Parathyroid adenoma (tissue), 2 donors: Measurements from ENCODE around the gene HLCS.
"Not testable (repeated sequence)": the region's sequence is repeated elsewhere in the genome, so short reads cannot be mapped to it uniquely, and the experiment has no call there.

Experiments used
- H2AFZ ChIP-seq: fragments of 300-600 bp; sonication (generic); one replicate; pipeline ENCODE4 v1.7.0; 2017; ENCODE audit warnings: antibody characterized with exemption, mild to moderate bottlenecking
- H3K27ac ChIP-seq: fragments of 300-600 bp; sonication (generic); one replicate; pipeline ENCODE4 v1.7.0; 2017
- H3K27me3 ChIP-seq: fragments of 300-600 bp; sonication (generic); one replicate; pipeline ENCODE4 v1.7.0; 2017; ENCODE audit warnings: low read length; ENCODE audit not compliant: control insufficient read depth, insufficient read depth
- H3K36me3 ChIP-seq: fragments of 300-600 bp; sonication (generic); one replicate; pipeline ENCODE4 v1.7.0; 2017; ENCODE audit warnings: low read length; ENCODE audit not compliant: control insufficient read depth, insufficient read depth
- H3K4me1 ChIP-seq: fragments of 300-600 bp; sonication (generic); one replicate; pipeline ENCODE4 v1.7.0; 2017; ENCODE audit warnings: control low read depth
- H3K4me2 ChIP-seq: fragments of 300-600 bp; sonication (generic); one replicate; pipeline ENCODE4 v1.7.0; 2017; ENCODE audit warnings: low read length
- H3K4me3 ChIP-seq: fragments of 300-600 bp; sonication (generic); one replicate; pipeline ENCODE4 v1.7.0; 2017; ENCODE audit warnings: low read depth, low read length
- H3K79me2 ChIP-seq: fragments of 300-600 bp; sonication (generic); one replicate; pipeline ENCODE4 v1.7.0; 2017; ENCODE audit warnings: control low read depth
- H3K9ac ChIP-seq: fragments of 300-600 bp; sonication (generic); one replicate; pipeline ENCODE4 v1.7.0; 2017; ENCODE audit warnings: mild to moderate bottlenecking
- H3K9me3 ChIP-seq: fragments of 300-600 bp; sonication (generic); one replicate; pipeline ENCODE4 v1.7.0; 2017; ENCODE audit warnings: low read length; ENCODE audit not compliant: control insufficient read depth
- CTCF ChIP-seq: fragments of 300-600 bp; sonication (generic); IDR thresholded peaks from one replicate; pipeline ENCODE4 v1.7.0; 2017; ENCODE audit warnings: antibody characterized with exemption, mild to moderate bottlenecking
- donor health status: primary hyperparathyroidism.

Gene HLCS

GRCh38 chr21:36999131-36999898 is 32.8 kb upstream of the HLCS start:
- no peaks in the 10 kb centered on the region for H3K9me3 ChIP-seq
- H3K9ac ChIP-seq, result no peak overlapping the region
- no peaks in the 10 kb centered on the region for H3K27me3 ChIP-seq
- H3K27ac ChIP-seq, result no peak overlapping the region
- no peaks in the 10 kb centered on the region for H3K4me1 ChIP-seq
- TF ChIP-seq CTCF, result no peak
- no peak overlapping the region for H3K4me3 ChIP-seq
- H2AFZ ChIP-seq, result no peak overlapping the region
- no peak overlapping the region for H3K4me2 ChIP-seq
- no peaks in the 10 kb centered on the region for H3K36me3 ChIP-seq
- no peaks in the 10 kb centered on the region for H3K79me2 ChIP-seq

- not testable (repeated sequence) for H3K9me3 ChIP-seq, H3K36me3 ChIP-seq, H3K4me3 ChIP-seq, H3K79me2 ChIP-seq, H2AFZ ChIP-seq, H3K27ac ChIP-seq, H3K9ac ChIP-seq, H3K4me1 ChIP-seq, H3K4me2 ChIP-seq, H3K27me3 ChIP-seq
Measured at GRCh38 chr21:36995285-36995684, 28.8 kb upstream of the HLCS start.

GRCh38 chr21:36994501-36995158 is 28.2 kb upstream of the HLCS start:
- Histone ChIP-seq H3K27ac (no peak overlapping the region), H3K36me3 (no peaks in the 10 kb centered on the region), H3K4me3 (no peak overlapping the region), H3K27me3 (no peaks in the 10 kb centered on the region), H3K4me2 (no peak overlapping the region), H3K4me1 (no peaks in the 10 kb centered on the region), H2AFZ (no peak overlapping the region), H3K79me2 (no peaks in the 10 kb centered on the region), H3K9me3 (no peaks in the 10 kb centered on the region), H3K9ac (no peak overlapping the region)
- TF ChIP-seq CTCF, result no peak

GRCh38 chr21:36992671-36993070 is 26.2 kb upstream of the HLCS start:
- Histone ChIP-seq H3K9ac (no peak overlapping the region), H3K27me3 (no peaks in the 10 kb centered on the region), H3K4me1 (no peaks in the 10 kb centered on the region), H3K27ac (no peak overlapping the region), H3K4me3 (no peak overlapping the region), H3K79me2 (no peaks in the 10 kb centered on the region), H3K9me3 (no peaks in the 10 kb centered on the region), H3K4me2 (no peak overlapping the region), H2AFZ (no peak overlapping the region), H3K36me3 (no peaks in the 10 kb centered on the region)
- TF ChIP-seq CTCF, result no peak

- TF ChIP-seq CTCF, result no peak
- Histone ChIP-seq H3K4me1 (no peaks in the 10 kb centered on the region), H3K27me3 (no peaks in the 10 kb centered on the region), H3K9ac (no peak overlapping the region), H3K79me2 (no peaks in the 10 kb centered on the region), H3K4me2 (peak overlapping the region; percentile 92), H3K27ac (peak overlapping the region; percentile 86), H2AFZ (peak overlapping the region; percentile 95), H3K9me3 (no peaks in the 10 kb centered on the region), H3K4me3 (peak overlapping the region; percentile 58), H3K36me3 (no peaks in the 10 kb centered on the region)
Measured at GRCh38 chr21:36990508-36991205, 24.2 kb upstream of the HLCS start.
